PC-9 (cell line): ENCODE results near the gene OR52D1.

Source experiments
- EZH2 ChIP-seq: fragments of 200-600 bp; sonication (generic); IDR thresholded peaks from 2 replicates; pipeline ENCODE4 v1.8.0; 2017; ENCODE audit warnings: antibody characterized with exemption, low read depth
- TF ChIP-seq, protein P1 (sequence below): fragments of 200-600 bp; sonication (generic); conservative IDR thresholded peaks from 2 replicates; pipeline ENCODE4 v1.6.1; 2017; ENCODE audit warnings: mixed run types, antibody characterized with exemption, mild to moderate bottlenecking, moderate library complexity

DNA sequence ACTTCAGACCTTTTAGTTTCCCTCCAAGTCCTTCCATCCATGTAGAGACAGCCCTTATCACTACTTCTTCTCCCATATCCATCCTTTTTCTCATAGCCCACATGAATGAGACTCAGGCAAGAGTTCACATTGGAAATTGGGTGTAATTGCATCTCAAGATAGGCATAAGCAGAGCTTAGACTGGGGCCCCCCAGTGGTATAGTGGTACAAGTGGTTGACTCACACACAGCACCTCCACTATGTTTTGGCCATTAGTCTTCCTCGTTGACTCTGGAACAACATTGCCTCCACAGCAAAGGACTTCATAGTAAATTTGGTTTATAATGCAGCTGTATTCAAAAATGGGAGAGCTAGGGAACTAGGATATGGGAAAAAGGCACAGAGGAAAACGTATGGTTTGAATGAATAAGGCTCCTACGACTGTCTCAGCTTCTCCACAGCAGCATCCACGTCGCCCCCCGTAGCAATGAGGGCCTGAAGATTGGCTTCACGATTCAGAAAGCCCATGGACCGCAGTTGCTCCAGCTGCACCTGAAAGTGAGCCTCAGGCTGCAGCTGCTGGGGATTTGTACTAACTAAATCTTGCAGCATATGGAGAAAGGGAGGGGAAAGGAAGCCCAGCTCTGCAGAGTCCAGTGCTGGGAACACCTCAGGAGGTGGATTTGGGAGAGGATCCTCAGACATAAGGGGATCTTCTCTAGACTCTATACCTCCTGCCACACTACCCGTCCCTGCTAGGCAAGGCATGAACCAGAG lies 18.9 kb downstream of the OR52D1 start:
- TF ChIP-seq, protein P1, sequence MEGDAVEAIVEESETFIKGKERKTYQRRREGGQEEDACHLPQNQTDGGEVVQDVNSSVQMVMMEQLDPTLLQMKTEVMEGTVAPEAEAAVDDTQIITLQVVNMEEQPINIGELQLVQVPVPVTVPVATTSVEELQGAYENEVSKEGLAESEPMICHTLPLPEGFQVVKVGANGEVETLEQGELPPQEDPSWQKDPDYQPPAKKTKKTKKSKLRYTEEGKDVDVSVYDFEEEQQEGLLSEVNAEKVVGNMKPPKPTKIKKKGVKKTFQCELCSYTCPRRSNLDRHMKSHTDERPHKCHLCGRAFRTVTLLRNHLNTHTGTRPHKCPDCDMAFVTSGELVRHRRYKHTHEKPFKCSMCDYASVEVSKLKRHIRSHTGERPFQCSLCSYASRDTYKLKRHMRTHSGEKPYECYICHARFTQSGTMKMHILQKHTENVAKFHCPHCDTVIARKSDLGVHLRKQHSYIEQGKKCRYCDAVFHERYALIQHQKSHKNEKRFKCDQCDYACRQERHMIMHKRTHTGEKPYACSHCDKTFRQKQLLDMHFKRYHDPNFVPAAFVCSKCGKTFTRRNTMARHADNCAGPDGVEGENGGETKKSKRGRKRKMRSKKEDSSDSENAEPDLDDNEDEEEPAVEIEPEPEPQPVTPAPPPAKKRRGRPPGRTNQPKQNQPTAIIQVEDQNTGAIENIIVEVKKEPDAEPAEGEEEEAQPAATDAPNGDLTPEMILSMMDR: no peak
- no peak for TF ChIP-seq EZH2
